HepG2 (cell line): Measurements from ENCODE around the gene RMRP. TPM values are rescaled to one million over a fixed set of nuclear protein-coding genes. Genes with fewer than 3 reads are reported as not detected.

ENCODE experiments used
- CBX5 ChIP-seq: sonication (generic); formaldehyde crosslinking; IDR thresholded peaks from 2 replicates; pipeline ENCODE4 v1.4.0; 2020; ENCODE audit warnings: missing genetic modification reagents, borderline replicate concordance
- DPF2 ChIP-seq: sonication (generic); formaldehyde crosslinking; IDR thresholded peaks from 2 replicates; pipeline ENCODE4 v1.4.0; 2020; ENCODE audit warnings: mild to moderate bottlenecking, low read depth, missing genetic modification reagents, borderline replicate concordance
- ETV6 ChIP-seq: sonication (generic); formaldehyde crosslinking; conservative IDR thresholded peaks from 2 replicates; pipeline ENCODE4 v1.4.0; 2020; ENCODE audit warnings: missing genetic modification reagents
- KLF11 ChIP-seq: IDR thresholded peaks from 2 replicates; pipeline ENCODE4 v1.6.1; 2016; ENCODE audit warnings: missing compliant biosample characterization
- MAFG ChIP-seq: sonication (generic); formaldehyde crosslinking; IDR thresholded peaks from 2 replicates; pipeline ENCODE4 v1.5.1; 2020; ENCODE audit warnings: mild to moderate bottlenecking, missing genetic modification reagents
- MED1 ChIP-seq: sonication (generic); formaldehyde crosslinking; IDR thresholded peaks from 2 replicates; pipeline ENCODE4 v1.4.0; 2020; ENCODE audit warnings: missing genetic modification reagents
- MTF2 ChIP-seq: sonication (generic); formaldehyde crosslinking; IDR thresholded peaks from 2 replicates; pipeline ENCODE4 v1.5.0; 2020; ENCODE audit warnings: missing genetic modification reagents, borderline replicate concordance
- NFYB ChIP-seq: sonication (generic); formaldehyde crosslinking; IDR thresholded peaks from 2 replicates; pipeline ENCODE4 v1.4.0; 2020; ENCODE audit warnings: missing genetic modification reagents
- ONECUT2 ChIP-seq: sonication (generic); formaldehyde crosslinking; IDR thresholded peaks from 2 replicates; pipeline ENCODE4 v1.4.0; 2020; ENCODE audit warnings: missing genetic modification reagents
- PHB2 ChIP-seq: fragments of 450-650 bp; IDR thresholded peaks from 2 replicates; pipeline ENCODE4 v1.6.1; 2018; ENCODE audit not compliant: partially characterized antibody
- SIN3A ChIP-seq: IDR thresholded peaks from 2 replicates; pipeline ENCODE4 v1.6.1; 2011; ENCODE audit warnings: low read depth, mild to moderate bottlenecking, control low read depth, low read length, borderline replicate concordance
- SP1 ChIP-seq, 2 experiments: fragments of 450-650 bp in 1 of 2; sonication (generic) in 1 of 2; formaldehyde crosslinking in 1 of 2; IDR thresholded peaks; 2 replicates each; pipeline versions ENCODE4 v1.4.0 to v1.6.1; 2016 to 2020; ENCODE audit warnings: missing genetic modification reagents in 1 of 2
- SP4 ChIP-seq: sonication (generic); formaldehyde crosslinking; IDR thresholded peaks from 2 replicates; pipeline ENCODE4 v1.8.1; 2023; ENCODE audit warnings: mild to moderate bottlenecking, missing genetic modification reagents
- ZBED4 ChIP-seq: sonication (generic); formaldehyde crosslinking; IDR thresholded peaks from 2 replicates; pipeline ENCODE4 v1.4.0; 2020; ENCODE audit warnings: missing genetic modification reagents, borderline replicate concordance
- ZBTB8A ChIP-seq: sonication (generic); formaldehyde crosslinking; IDR thresholded peaks from 2 replicates; pipeline ENCODE4 v1.4.0; 2020; ENCODE audit warnings: mild to moderate bottlenecking, low read depth, missing genetic modification reagents, borderline replicate concordance
- ZFAT ChIP-seq: sonication (generic); formaldehyde crosslinking; conservative IDR thresholded peaks from 2 replicates; pipeline ENCODE4 v1.8.1; 2023; ENCODE audit warnings: missing genetic modification reagents, inconsistent platforms
- ZFP36L1 ChIP-seq: sonication (generic); formaldehyde crosslinking; IDR thresholded peaks from 2 replicates; pipeline ENCODE4 v1.8.0; 2022; ENCODE audit warnings: mild to moderate bottlenecking, missing genetic modification reagents, moderate library complexity
- ZNF34 ChIP-seq: sonication (generic); formaldehyde crosslinking; IDR thresholded peaks from 2 replicates; pipeline ENCODE4 v1.4.0; 2020; ENCODE audit warnings: mild to moderate bottlenecking, missing genetic modification reagents, borderline replicate concordance
- ZNF446 ChIP-seq: sonication (generic); formaldehyde crosslinking; IDR thresholded peaks from 2 replicates; pipeline ENCODE4 v1.5.0; 2020; ENCODE audit warnings: mild to moderate bottlenecking, missing genetic modification reagents
- ZSCAN20 ChIP-seq: sonication (generic); formaldehyde crosslinking; IDR thresholded peaks from 2 replicates; pipeline ENCODE4 v1.4.0; 2020; ENCODE audit warnings: missing genetic modification reagents, mild to moderate bottlenecking, borderline replicate concordance
- polyA plus RNA-seq, 8 experiments: library from polyadenylated mRNA; depleted of rRNA in 3 of 8; stranded (reverse) in 7 of 8; unstranded in 1 of 8; fragments of >200 nt; fragmentation: Illumina TruSeq in 4 of 8; extraction: Trizol in 4 of 8; gene quantifications; 2 replicates each; pipeline versions ENCODE4 v1.2.1 to v1.2.3, GENCODE V29; 2011 to 2016; ENCODE audit warnings: low read depth in 4 of 8, missing spikeins in 1 of 8, mixed read lengths in 1 of 8; ENCODE audit not compliant: insufficient read depth in 1 of 8
- total RNA-seq, 5 experiments: library from RNA; depleted of rRNA; stranded (reverse); fragments of >200 nt; fragmentation: Illumina TruSeq; extraction: Trizol; gene quantifications; 2 replicates each; pipeline ENCODE4 v1.2.3, GENCODE V29; 2016; ENCODE audit warnings: low read depth in 1 of 5
- TF ChIP-seq, protein P1 (sequence below): IDR thresholded peaks from 2 replicates; pipeline ENCODE4 v1.6.1; 2012; ENCODE audit warnings: low read depth, low read length, improper control_type of control experiment
- TF ChIP-seq, protein P2 (sequence below): sonication (generic); formaldehyde crosslinking; conservative IDR thresholded peaks from 2 replicates; pipeline ENCODE4 v1.4.0; 2020; ENCODE audit warnings: missing genetic modification reagents

RMRP gene
- total and polyA plus RNA-seq, 2 of the 13 experiments (the other 11 are each of a cell fraction or from before 2014, with no cell fraction given) = 51.4 to 4,025 TPM

DNA sequence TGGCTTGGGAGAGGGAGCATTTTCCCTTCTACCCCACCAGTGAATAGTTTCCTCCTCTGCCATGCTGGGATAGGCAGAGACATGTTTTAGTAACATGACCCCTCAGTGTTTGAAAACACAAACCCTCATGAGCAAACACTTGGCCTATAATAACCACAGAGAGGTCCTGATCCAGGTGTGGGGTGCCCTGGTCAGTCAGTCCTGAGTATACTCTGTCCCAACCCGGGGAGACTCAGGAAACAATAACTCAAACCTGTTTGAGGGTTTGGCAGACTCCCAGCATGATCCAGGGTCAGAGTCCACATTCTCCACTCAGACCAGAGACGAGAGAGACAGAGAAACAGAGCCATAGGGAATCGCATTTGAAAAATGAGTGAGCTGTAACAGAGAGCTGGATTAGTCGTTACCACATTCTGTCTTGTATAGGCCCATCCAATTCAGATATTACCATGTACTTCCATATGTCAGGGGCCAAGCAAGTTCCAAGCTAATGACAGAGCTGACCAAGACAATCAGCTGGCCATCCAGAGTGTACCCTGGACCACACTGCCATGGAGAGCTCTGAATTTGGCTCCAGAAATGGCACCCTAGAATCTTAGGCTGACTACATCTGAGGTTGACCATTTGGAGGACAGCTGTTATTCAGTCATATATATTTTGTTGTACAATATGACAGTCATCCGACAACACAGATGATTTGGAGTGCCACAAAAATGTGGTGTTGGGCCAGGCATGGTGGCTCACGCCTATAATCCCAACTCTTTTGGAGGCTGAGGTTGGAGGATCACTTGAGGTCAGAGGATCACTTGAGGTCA is 11.7 kb upstream of the RMRP start (continued):
- TF ChIP-seq DPF2 (CRISPR knock-in tag) = peak; percentile 37; the same call in 1 of the 2 replicates
- TF ChIP-seq ZNF446 (CRISPR knock-in tag) = no peak
- peak; percentile 58 for TF ChIP-seq MED1 (CRISPR knock-in tag)
- TF ChIP-seq SP4 (CRISPR knock-in tag) = peak; percentile 48; the same call in 1 of the 2 replicates
- TF ChIP-seq PHB2 = no peak
- no peak for TF ChIP-seq ZNF34 (CRISPR knock-in tag)
- no peak for TF ChIP-seq ZFP36L1 (CRISPR knock-in tag)
- TF ChIP-seq ETV6 = no peak
- TF ChIP-seq ONECUT2 (CRISPR knock-in tag) = no peak
- no peak for TF ChIP-seq ZSCAN20 (CRISPR knock-in tag)
- peak; percentile 65; the same call in 1 of the 2 replicates for TF ChIP-seq CBX5 (CRISPR knock-in tag)
- no peak for TF ChIP-seq ZBED4 (CRISPR knock-in tag)
- TF ChIP-seq SP1 (IDR thresholded peaks at IDR 0.05) = no peak
- peak; percentile 26; the same call in 1 of the 2 replicates for TF ChIP-seq SP1 (CRISPR knock-in tag; IDR thresholded peaks at IDR 0.05)
- no peak for TF ChIP-seq SIN3A
- TF ChIP-seq, protein P1, sequence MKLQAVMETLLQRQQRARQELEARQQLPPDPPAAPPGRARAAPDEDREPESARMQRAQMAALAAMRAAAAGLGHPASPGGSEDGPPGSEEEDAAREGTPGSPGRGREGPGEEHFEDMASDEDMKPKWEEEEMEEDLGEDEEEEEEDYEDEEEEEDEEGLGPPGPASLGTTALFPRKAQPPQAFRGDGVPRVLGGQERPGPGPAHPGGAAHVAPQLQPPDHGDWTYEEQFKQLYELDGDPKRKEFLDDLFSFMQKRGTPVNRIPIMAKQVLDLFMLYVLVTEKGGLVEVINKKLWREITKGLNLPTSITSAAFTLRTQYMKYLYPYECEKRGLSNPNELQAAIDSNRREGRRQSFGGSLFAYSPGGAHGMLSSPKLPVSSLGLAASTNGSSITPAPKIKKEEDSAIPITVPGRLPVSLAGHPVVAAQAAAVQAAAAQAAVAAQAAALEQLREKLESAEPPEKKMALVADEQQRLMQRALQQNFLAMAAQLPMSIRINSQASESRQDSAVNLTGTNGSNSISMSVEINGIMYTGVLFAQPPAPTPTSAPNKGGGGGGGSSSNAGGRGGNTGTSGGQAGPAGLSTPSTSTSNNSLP = no peak
- no peak for TF ChIP-seq ZBTB8A (CRISPR knock-in tag)
- no peak for TF ChIP-seq ZFAT (CRISPR knock-in tag)
- no peak for TF ChIP-seq MTF2 (CRISPR knock-in tag)
- TF ChIP-seq, protein P2, sequence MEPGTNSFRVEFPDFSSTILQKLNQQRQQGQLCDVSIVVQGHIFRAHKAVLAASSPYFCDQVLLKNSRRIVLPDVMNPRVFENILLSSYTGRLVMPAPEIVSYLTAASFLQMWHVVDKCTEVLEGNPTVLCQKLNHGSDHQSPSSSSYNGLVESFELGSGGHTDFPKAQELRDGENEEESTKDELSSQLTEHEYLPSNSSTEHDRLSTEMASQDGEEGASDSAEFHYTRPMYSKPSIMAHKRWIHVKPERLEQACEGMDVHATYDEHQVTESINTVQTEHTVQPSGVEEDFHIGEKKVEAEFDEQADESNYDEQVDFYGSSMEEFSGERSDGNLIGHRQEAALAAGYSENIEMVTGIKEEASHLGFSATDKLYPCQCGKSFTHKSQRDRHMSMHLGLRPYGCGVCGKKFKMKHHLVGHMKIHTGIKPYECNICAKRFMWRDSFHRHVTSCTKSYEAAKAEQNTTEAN (CRISPR knock-in tag) = no peak
- no peak for TF ChIP-seq NFYB (CRISPR knock-in tag)
- no peak for TF ChIP-seq KLF11 (CRISPR knock-in tag)
- no peak for TF ChIP-seq MAFG (CRISPR knock-in tag)
